Measurements from ENCODE around the gene RBM14.

GRCh38 chr11:66641834-66642233 lies 25.4 kb downstream of the RBM14 start:
- no peak for TF ChIP-seq CTCF (IDR thresholded peaks at IDR 0.05; ENCODE audit: insufficient read depth, low read length, poor library complexity, severe bottlenecking)
- no peak for TF ChIP-seq EZH2phosphoT487 (conservative IDR thresholded peaks at IDR 0.05; ENCODE audit: low read length)

Measured in SU-DHL-6 (cell line).